Middle frontal gyrus (tissue), 1 donor: ENCODE data around the gene PLXNB1.

Source experiments
- DNase-seq: peaks from one replicate; pipeline ENCODE4 v3.0.0-alpha.2; 2015; ENCODE audit warnings: low spot score; ENCODE audit errors: extremely low spot score

PLXNB1 gene

DNA sequence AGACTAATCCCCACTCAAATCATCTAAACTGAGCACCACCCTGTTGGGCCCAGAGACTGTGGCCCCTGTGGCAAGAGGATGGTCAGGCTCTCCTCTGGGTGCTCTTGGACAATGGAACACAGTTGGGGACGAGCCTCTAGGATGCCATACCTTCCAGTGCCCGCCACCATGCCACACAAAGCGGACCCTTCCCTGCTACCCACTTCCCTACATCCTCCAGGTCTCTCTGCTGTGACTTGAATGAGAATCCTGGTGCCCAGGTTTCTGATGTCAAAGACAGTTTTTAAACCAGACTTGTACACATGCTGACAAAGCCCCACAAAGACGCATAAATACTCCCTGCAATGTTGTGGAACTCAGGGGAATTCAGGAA lies 5.3 kb upstream of the PLXNB1 start:
- no peak for DNase-seq

DNA sequence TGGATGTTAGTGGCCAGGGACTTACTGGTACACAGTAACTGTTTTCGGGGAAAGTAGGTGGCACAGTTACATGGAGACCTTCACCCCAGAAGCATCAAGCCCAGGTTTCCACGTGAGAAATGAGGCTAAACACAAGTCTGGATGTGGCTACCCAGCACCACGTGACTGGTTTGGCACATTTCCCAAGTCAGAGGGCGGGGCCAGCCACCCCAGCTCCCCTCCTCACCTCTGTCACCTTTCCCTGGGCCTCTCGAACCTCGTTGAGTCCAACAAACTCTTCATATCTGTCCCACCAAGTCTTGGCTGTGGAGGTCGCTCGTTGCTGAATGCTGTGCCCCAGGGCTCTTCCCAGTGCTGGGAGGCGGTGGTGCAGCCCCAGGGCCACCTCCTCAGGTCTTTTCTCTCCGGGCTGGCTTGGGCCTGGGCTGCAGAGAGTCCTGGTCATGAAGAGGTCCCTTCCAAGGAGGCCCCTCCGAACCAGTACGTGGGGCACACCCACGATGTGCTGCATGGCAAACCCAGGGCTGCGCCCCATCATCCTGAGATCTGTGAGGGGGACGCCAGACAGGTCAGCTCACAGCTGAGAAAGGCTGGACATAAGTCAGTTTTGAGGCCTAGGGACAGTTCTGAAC lies 4.8 kb upstream of the PLXNB1 start:
- DNase-seq: no peak

DNA sequence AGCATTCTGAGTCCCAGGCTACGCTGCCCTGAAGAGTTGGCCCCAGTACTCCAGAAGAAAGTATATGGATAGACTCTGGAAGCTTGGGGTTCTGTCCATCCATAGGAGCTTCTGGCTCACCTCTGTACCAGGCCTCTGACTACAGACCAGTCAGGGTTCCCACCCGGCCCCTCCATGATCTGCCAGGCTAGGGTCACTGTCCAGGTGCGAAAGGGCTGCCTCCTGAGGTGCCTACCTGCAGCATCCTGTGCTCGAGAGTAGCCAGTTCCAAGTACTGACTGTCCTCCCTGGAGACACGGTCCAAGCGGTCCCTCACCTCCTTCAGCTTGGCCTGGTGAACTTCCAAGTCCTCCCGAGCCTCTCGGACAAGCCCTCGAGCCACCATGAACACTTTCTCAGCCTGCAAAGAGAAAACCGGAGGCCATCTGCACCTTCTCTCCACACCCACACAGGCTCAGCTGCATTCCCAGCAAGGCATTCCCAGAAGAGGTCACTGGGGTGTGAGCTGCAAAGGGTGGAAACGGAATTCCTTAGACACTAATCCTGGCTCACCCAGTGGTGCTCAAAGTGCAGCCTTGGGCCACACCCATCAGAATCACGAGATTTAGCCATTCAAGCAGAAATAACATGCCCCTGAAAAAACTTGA lies 3.7 kb upstream of the PLXNB1 start:
- DNase-seq: no peak

DNA sequence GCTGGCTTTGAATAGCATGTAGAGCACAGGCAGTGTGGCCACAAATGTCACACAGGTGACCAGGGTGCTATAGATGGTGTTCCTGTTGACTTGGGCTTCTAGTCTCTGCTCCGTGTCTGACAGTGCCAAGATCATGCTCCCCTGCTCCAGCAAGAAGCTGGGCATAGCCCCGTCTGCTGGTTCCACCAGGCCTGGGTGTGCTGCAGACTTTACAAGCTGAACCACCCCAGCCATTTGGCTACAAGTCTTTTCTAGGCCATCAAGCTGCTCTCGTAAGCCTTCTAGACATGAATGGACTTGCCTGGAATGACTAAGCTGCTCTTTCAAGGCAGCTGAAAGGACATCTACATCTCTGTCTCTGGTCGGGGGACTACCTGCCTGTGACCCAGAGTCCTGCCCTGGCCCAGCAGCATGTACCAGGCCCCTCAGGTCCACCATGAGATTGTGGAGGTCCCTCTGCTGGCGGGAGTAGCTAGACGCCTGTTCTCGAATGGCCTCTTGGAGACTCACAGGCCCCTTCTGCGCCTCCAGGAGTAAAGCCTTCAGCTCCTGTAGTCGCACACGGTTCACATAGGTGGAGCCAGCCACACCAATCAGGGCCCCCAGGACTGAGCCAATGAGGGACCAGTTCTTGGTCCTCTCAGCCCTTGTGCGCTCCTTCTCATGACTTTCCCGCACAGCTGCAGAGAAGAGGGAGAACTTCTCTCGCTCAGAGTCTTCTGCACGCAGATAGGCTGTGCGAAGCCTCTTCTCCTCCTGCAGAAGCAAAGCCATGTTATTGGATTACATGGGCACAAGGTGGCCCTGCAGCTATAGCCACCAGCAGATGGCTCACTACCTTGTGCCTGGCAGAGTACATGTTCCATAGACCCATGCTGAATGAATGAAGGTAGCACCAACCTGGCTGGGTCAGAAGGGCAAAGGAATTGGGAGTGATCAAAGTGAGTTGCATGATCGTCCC lies 2.8 kb upstream of the PLXNB1 start:
- DNase-seq: no peak

DNA sequence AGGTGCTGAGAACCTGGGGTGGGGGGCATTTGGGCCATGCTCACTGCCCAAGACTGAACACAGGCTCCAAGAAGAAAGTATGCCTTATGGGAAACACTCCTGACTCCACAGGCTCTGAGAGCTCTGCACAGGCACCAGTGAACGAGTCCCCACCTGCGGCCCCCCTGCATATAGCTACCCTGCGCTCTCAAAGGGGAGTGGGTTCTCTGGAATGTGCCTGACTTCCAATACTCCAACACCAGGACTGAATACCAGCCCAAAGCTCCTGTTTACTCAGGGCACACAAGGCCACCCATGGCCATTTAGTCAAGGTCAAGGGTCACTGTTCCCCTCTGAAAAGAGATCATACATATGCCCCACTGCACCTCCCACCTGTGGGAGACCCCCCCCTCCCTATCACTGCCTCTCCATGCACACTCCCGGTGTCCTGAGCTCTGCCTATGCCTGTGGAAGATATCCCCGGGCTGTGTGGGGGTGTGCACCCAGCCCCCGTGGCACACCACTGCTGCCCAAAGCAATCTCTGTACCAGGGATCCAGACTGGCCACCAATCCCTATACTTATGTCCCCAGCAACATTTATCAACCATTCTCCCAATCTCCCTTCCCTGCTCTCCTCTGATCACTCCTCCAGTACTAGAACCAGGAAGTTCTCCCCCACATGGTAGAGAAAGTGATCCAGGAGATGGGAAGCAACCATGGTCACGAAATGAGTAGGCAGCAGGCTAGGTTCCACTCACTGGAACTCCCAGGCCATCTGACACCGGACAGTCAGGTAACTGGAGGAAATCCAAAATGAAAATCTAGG lies 1.5 kb upstream of the PLXNB1 start:
- DNase-seq: no peak

DNA sequence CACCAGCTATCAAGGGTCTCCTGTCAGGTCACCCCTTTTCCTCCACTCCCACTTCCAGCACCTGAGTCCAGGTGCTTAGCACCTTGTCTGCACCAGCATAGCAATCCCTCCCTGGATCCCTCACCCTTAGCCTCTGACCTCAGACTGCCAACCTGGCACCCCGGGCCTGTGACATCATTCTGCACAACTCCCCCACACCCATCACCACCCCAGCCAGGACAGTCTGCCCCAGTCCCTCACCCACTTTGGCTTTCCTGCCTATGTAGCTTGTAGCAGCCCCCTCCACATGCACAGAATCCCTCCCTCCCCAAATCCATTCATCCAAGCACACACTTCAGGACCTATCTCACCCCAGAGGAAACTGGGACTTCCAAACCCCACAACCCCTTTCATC lies 819 bp upstream of the PLXNB1 start:
- DNase-seq: no peak

DNA sequence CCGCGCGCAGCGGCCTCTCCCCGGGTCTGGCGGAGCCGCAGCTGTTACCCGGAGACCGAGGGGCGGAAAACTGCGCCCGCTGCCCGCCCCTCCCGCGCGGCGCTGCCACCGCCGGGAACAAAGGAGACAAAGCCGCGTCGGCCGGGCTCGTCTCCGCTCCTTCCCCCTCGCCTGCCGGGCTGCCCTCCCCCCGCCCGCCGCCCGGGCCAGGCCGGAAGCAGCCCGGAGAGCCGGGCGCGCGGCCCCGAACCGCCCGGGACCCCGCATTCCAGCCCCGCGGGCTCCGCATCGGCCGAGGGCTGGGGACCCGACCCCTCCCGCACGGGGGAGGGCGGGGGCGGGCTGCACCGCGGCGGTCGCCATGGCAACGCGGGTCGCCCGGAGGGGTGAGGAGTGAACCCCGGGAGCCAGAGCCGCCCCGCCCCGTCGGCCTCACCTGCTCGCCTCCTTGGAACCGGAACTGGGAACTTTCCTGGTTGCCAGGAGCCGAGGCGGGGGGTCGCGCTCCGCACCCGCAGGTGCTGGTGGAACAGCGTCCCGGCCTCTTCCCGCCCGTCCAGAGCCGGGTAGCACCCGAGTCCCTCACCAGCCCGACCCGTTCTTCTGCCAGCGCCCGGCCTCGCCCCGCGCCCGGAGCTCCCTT lies 448 bp downstream of the PLXNB1 start:
- peak; percentile 59 for DNase-seq

DNA sequence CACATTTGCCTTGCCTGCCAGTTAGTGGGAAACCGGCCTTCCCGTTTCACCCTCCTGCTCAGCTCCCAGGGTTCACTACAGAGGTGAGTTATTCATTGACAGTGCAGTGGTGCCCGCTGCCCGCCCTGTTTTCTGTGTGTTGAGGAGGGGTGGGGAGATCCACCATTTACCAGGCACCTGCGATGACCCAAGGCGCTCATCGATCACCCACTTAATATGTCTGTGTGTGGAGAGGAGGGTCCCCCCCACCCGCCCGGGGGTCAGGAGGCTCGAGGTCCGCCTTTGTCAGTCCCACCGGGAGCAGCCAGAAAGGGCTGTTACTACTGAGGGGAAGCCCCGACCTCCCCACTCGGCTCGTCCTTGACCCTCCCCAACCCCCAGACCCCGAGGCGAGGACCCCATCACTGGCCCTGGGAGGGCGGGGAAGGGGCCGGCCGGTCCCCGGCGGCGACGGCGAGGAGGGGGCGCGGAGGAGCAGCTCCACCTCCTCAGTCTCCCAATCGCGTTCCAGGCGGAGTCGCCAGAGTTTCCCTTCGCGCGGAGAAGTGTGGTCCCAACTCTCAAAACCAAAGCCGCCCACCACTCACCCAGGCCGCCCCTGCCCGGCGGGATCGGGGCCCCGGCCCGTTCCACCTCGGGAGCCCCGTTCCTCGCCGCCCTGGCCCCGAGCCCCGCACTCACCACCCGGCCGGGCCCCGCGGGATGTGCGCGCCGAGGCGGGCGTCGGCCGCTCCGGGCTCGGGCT lies 1.1 kb downstream of the PLXNB1 start:
- no peak for DNase-seq

DNA sequence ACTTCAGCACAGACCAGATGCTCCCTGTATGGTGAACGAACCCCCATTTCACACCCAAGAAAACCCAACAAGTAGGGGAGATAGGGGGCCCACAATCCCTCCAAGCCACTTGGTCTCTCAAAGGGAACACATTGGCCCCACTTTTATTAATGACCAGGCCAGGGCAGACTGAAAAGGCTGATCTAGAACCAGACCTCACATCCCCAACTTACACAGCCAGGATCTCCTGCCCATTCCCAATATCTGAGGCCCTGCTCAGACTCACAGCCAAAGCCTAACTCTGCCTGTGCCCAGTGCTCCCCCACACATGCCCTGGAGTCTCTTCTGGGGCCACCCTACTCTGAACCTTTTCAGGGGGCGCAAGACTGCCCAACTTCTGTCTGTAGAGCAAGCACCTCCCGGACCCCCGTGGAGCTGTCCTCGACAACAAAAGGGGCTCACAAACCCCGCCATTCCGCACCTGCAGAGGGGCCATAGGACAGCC lies 1.8 kb downstream of the PLXNB1 start:
- DNase-seq: no peak

DNA sequence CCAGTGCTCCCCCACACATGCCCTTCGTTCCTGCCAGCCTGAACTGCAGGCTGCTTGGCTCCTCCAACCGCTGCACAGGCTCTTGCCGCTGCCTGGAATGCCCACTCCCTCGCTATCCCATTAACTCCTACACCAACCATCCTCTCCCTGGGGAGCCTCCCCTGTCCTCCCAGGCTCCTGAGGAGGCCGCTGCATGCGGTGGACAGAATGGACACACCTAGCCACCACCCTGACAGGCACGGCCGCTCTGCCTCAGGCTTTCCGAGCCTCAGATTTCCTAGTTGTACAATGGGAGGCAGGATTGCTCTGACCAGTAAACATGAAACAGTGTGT lies 2.3 kb downstream of the PLXNB1 start:
- no peak for DNase-seq

DNA sequence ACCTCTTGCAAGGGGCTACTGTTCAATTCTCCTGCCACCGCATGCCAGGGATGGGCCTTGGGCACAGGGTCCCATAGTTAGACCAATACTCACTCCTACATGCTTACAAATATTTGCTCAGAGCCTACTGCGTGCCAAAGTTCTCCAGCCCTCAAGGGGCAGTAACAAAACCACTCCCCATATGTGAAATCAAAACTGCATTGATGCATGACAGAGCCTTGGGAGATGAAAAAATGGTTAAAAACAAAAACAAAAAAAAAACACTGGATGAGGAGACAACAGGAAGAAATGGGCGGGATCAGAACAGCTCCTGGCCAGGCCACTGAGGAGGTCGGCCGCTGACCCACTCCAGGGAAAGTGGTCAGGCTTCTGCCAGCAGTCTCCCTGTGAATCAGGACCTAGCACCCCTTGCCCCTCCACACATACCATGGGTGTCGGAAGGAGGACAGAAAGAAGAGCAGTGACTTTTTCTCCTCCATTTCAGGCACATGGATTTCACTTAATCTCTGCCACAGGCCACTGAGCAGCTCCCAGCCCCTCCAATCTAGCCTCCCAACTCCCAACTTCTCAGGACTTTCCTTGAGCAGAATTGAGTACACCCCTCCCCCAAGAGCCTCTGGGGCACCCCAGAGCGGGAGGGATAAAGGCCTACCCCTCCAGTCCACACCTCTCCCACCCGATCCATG lies 2.8 kb downstream of the PLXNB1 start:
- DNase-seq: no peak

DNA sequence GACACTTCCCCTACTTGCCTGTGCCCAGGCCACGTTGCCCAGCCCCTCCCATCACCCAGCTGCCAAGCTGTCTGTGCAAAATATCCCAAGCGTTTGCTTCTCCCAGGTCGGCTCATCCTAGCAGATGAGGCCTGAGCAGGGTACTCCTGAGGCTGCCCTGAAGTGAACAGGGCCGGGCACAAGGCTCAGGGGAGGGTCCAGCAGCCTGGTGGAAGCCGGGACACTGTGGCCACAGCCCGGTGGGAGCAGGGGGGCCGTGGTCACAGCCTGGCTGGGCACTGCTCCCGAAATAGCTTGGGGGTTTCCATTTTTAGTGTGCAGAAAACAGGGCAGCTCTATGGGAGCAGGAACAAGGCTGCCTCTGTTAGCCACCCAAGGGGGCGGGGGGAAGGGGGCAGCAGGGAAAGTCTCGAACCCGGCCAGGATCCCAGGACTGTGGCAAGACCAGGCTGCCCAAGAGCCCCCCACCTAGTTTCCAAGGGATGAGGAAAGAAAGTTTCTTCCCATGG lies 3.4 kb downstream of the PLXNB1 start:
- peak; percentile 70 for DNase-seq

DNA sequence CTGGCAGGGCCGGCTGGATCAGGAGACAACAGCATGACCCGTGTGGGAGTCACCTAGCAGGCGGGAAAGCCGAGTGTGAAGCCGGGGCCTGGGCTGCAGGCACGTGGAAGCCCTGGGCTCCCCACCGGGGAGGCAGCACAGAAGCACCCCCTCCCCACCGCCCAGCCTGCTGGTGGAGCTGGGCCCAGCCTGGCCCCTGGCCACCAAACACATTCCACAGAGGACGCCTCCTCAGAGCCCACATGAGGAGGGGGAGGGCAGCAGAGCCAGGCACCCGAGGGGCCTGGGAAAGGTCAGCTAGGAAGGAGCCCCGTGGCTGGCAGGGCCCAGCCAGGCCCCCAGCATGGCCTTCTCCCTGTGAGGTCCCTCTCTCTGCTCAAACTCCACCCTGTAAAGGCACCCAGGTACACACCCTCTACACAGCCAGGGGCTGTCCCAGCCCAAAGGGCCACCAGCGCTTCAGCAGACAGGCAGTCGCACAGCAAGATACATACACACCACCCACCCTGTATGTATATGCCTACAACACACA lies 4.5 kb downstream of the PLXNB1 start:
- no peak for DNase-seq

DNA sequence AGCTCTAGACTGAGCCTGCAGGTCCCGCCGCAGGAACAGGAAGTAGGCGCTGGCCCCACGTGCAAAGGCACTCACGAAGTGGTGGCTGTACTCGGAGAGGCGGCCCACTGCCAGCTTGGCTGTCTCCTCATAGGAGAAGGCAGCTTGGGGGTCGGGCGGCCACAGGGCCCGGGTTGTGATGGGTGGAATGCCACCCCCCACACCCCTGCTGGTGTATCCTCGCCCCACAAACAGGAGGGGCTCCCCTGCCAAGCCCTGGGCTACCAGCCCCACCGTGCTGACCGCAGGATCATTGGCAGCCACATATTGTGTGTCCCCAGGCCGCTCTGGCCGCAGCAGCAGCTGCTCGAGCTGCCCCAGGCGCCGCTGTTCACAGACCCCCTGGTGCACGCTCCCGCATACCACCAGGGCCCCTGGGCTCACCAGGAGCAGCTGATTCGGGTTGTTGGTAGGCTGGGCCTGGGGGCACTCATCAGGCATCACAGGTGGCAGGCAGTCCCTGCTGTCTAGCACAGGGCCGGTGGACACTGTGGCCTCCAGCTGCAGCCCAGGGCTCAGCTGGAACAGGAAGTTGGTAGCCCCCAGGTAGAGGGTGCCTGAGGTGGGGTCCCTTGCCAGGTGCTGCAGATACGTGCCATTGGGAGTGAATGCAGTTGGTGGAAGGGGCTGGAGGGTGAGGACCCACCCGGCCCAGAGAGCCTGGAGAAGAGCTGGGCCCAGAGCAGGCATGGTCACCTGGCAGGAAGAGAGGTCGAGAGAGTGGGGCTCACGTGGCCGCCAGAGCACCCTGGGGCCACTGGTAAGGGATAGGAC lies 5.8 kb downstream of the PLXNB1 start:
- no peak for DNase-seq

DNA sequence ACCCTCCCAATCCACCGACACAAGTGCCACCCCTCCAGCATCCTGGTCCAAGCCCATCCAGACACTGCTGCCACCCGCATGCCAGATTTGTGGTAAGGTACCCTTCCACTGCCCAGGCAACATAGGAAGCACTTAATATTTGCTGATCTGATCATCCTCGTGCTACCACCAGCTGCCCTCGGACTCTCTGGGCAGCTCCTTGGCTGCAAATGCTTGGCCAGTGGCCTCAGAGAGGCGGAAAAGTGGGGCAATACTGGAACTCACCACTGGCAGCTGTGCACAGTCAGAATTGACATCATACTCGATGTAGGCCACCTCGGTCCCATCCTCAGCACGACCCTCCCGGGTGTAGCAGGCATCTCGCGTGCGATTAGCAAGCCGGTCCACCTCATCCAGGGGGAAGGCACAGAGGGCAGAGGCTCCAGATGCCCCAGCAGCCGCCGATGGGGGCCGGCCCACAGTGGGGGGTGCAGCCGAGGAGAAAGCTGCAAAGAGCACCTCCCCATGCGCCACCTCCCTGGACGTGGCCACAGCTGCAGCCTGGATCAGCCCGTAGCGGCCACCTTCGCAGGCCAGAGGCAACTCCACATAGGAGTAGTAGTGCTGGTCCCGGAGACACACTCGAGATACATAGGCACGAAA lies 6.5 kb downstream of the PLXNB1 start:
- no peak for DNase-seq

DNA sequence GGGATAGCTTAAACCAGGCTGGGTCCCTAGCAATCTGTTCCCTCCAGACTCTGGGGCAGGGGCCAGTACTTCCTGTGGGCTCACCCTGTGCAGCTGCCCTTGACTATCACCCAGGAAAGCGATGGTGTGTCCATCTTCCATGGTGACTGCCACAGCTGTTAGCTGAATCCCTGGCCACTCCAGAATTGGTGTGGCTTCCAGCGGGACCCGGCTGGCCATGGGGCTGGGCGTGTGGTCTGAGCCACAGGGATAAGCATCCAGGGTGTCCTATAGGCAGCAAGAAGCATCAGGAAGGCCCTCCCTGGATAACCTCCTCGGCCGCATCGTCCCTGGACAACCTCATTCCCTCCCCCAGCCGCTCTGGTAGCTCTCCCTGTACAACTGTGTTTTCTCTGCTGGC lies 7.2 kb downstream of the PLXNB1 start:
- no peak for DNase-seq

DNA sequence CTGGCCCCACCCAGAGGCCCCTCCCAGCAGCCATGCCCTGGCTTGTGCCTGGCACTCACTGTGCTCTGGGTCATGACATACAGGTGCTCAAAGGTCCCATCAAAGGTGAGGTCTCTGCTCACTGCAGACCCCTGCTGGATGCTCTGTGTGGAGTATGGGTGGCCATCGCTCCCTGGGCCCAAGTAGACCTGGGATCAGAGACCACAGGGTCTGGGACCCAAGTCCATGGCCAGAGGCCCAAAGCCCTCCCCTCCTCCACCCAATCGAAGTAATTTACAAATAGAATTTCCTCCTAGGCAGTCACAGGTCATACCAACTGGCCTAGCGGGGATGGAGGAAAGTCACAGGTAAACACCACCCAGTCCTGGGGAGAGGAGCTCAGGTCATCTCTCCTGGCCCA lies 7.6 kb downstream of the PLXNB1 start:
- DNase-seq: no peak

DNA sequence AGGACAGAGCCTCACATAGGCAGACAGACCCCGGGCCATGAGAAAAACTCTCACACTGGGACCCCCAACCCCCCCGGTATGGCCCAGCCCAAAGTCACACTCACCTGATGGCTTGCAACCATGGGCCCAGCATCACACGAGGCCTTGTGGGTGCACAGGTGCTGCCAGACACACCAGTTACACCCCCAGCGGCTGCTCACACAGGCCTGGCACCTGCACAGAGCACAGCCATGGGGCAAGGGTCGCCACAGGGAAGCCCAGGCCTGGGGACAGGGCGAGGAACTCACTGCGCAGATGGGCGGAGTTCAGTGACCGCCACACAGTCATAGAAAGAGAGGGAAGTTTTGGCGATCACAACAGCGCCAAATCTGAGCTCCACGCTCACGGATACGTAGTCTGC lies 9.3 kb downstream of the PLXNB1 start:
- DNase-seq: no peak
